ENCODE measurements around the gene YDJC. TPM values are rescaled to one million over a fixed set of nuclear protein-coding genes. Genes with fewer than 3 reads are reported as not detected.
"Not testable (repeated sequence)": the region's sequence is repeated elsewhere in the genome, so short reads cannot be mapped to it uniquely, and the experiment has no call there.

YDJC gene
- total RNA-seq, 4 donors from 2014 or later, result 10.9 to 42.5 (median 16.0) TPM

GRCh38 chr22:21650823-21651520 lies 21.1 kb upstream of the YDJC start:
- TF ChIP-seq CTCF (IDR thresholded peaks at IDR 0.05) (no peak), POLR2A (IDR thresholded peaks at IDR 0.05) (no peak)
- DNase-seq, result no peak
- Histone ChIP-seq H3K4me3 (no peak overlapping the region), H3K36me3 (no peaks in the 10 kb centered on the region), H3K4me1 (peaks cover 0 to 7% of the 10 kb centered on the region in 2 donors), H3K27me3 (no peaks in the 10 kb centered on the region), H3K27ac (no peak overlapping the region), H3K9me3 (no peaks in the 10 kb centered on the region)
- intact Hi-C loops (cut with DNase I; ENCODE audit: low total_unique reads), result no loop called here

- TF ChIP-seq POLR2A (IDR thresholded peaks at IDR 0.05) (no peak), CTCF (IDR thresholded peaks at IDR 0.05) (no peak)
- H3K9me3 ChIP-seq, result no peaks in the 10 kb centered on the region
- intact Hi-C loops (cut with DNase I; ENCODE audit: low total_unique reads), result no loop called here
These were observed 20.5 kb upstream of the YDJC start for GRCh38 chr22:21650280-21650679.

GRCh38 chr22:21646608-21647590 lies 17.1 kb upstream of the YDJC start:
- Histone ChIP-seq H3K4me1 (peaks cover 0 to 14% of the 10 kb centered on the region in 2 donors), H3K27me3 (no peaks in the 10 kb centered on the region), H3K4me3 (no peak overlapping the region), H3K36me3 (no peaks in the 10 kb centered on the region), H3K9me3 (no peaks in the 10 kb centered on the region), H3K27ac (no peak overlapping the region)
- intact Hi-C loops (cut with DNase I; ENCODE audit: low total_unique reads), result no loop called here
- DNase-seq, result peak; percentile 75 to 77
- TF ChIP-seq CTCF (IDR thresholded peaks at IDR 0.05) (peak; percentile 77 to 92 (median 86)), POLR2A (IDR thresholded peaks at IDR 0.05) (no peak)

More at GRCh38 chr22:21650280-21650679, 20.5 kb upstream of the YDJC start:
- no peaks in the 10 kb centered on the region for H3K36me3 ChIP-seq
- DNase-seq, result no peak
- no peaks in the 10 kb centered on the region for H3K27me3 ChIP-seq
- H3K4me1 ChIP-seq, result peaks cover 0 to 7% of the 10 kb centered on the region in 2 donors
- no peak overlapping the region for H3K27ac ChIP-seq
- no peak overlapping the region for H3K4me3 ChIP-seq

GRCh38 chr22:21645513-21645912 lies 15.7 kb upstream of the YDJC start:
- intact Hi-C loops (cut with DNase I; ENCODE audit: low total_unique reads); H3K27me3 ChIP-seq; H3K36me3 ChIP-seq; DNase-seq; H3K27ac ChIP-seq; H3K4me3 ChIP-seq; H3K4me1 ChIP-seq; H3K9me3 ChIP-seq: not testable (repeated sequence)

GRCh38 chr22:21643533-21644357 lies 13.9 kb upstream of the YDJC start:
- intact Hi-C loops (cut with DNase I; ENCODE audit: low total_unique reads), result no loop called here

More at GRCh38 chr22:21643533-21644357, 13.9 kb upstream of the YDJC start:
- Histone ChIP-seq H3K27ac (no peak overlapping the region), H3K4me1 (peaks cover 0 to 8% of the 10 kb centered on the region in 2 donors), H3K27me3 (no peaks in the 10 kb centered on the region), H3K36me3 (no peaks in the 10 kb centered on the region), H3K9me3 (no peaks in the 10 kb centered on the region), H3K4me3 (no peak overlapping the region)
- no peak for TF ChIP-seq POLR2A (IDR thresholded peaks at IDR 0.05)
- no peak for TF ChIP-seq CTCF (IDR thresholded peaks at IDR 0.05)
- no peak for DNase-seq

Data from uterus (tissue), 4 donors.